HepG2 (cell line): ENCODE measurements around the gene CHST3. TPM values are rescaled to one million over a fixed set of nuclear protein-coding genes. Genes with fewer than 3 reads are reported as not detected.

Source experiments
- CBX5 ChIP-seq: sonication (generic); formaldehyde crosslinking; IDR thresholded peaks from 2 replicates; pipeline ENCODE4 v1.4.0; 2020; ENCODE audit warnings: missing genetic modification reagents, borderline replicate concordance
- CCAR2 ChIP-seq: fragments of 200-400 bp; formaldehyde crosslinking; optimal IDR thresholded peaks from 2 replicates; pipeline ENCODE3; 2018; ENCODE audit warnings: low read depth, mild to moderate bottlenecking, low read length, moderate library complexity
- EP300 ChIP-seq, 3 experiments: sonication (generic) in 1 of 3; formaldehyde crosslinking in 1 of 3; IDR thresholded peaks; 2 replicates each; pipeline versions ENCODE4 v1.5.1 to v1.6.1; 2011 to 2020; ENCODE audit warnings: low read depth in 2 of 3, low read length in 2 of 3, borderline replicate concordance in 1 of 3, improper control_type of control experiment in 1 of 3, mild to moderate bottlenecking in 1 of 3, missing genetic modification reagents in 1 of 3, moderate library complexity in 1 of 3
- IRF2 ChIP-seq: IDR thresholded peaks from 2 replicates; pipeline ENCODE4 v1.6.1; 2018; ENCODE audit warnings: missing genetic modification reagents, missing compliant biosample characterization
- KDM4B ChIP-seq: sonication (generic); formaldehyde crosslinking; IDR thresholded peaks from 2 replicates; pipeline ENCODE4 v1.4.0; 2020; ENCODE audit warnings: missing genetic modification reagents
- MAFK ChIP-seq, 2 experiments: IDR thresholded peaks in 1 of 2; conservative IDR thresholded peaks in 1 of 2; 2 replicates each; pipeline ENCODE4 v1.6.1; 2011; ENCODE audit warnings: improper control_type of control experiment in 2 of 2, low read length in 2 of 2
- MEIS2 ChIP-seq: sonication (generic); formaldehyde crosslinking; IDR thresholded peaks from 2 replicates; pipeline ENCODE4 v1.9.0; 2021; ENCODE audit warnings: mild to moderate bottlenecking, missing genetic modification reagents
- NCOA5 ChIP-seq: sonication (generic); formaldehyde crosslinking; IDR thresholded peaks from 2 replicates; pipeline ENCODE4 v1.4.0; 2020; ENCODE audit warnings: missing genetic modification reagents
- NFIC ChIP-seq: IDR thresholded peaks from 2 replicates; pipeline ENCODE4 v1.6.1; 2012; ENCODE audit warnings: mild to moderate bottlenecking, low read length, inconsistent platforms
- NR2F6 ChIP-seq, 2 experiments: IDR thresholded peaks; 2 replicates each; pipeline ENCODE4 v1.6.1; 2016; ENCODE audit warnings: antibody characterized with exemption in 1 of 2, mild to moderate bottlenecking in 1 of 2
- ONECUT2 ChIP-seq: sonication (generic); formaldehyde crosslinking; IDR thresholded peaks from 2 replicates; pipeline ENCODE4 v1.4.0; 2020; ENCODE audit warnings: missing genetic modification reagents
- PPARG ChIP-seq: conservative IDR thresholded peaks from 2 replicates; pipeline ENCODE4 v1.6.1; 2016; ENCODE audit warnings: missing biosample characterization, missing genetic modification reagents
- RFX1 ChIP-seq: fragments of 450-650 bp; IDR thresholded peaks from 2 replicates; pipeline ENCODE4 v1.6.1; 2017
- RNF2 ChIP-seq: fragments of 450-650 bp; conservative IDR thresholded peaks from 2 replicates; pipeline ENCODE4 v1.6.1; 2016; ENCODE audit warnings: low read depth
- RXRB ChIP-seq: IDR thresholded peaks from 2 replicates; pipeline ENCODE4 v1.6.1; 2016; ENCODE audit warnings: borderline replicate concordance, missing genetic modification reagents, missing compliant biosample characterization
- SMYD3 ChIP-seq: sonication (generic); formaldehyde crosslinking; IDR thresholded peaks from 2 replicates; pipeline ENCODE4 v1.8.1; 2023; ENCODE audit warnings: mild to moderate bottlenecking, missing genetic modification reagents
- TBP ChIP-seq: sonication (generic); formaldehyde crosslinking; IDR thresholded peaks from 2 replicates; pipeline ENCODE4 v1.5.0; 2020; ENCODE audit warnings: missing genetic modification reagents
- ZBTB7B ChIP-seq: sonication (generic); formaldehyde crosslinking; IDR thresholded peaks from 2 replicates; pipeline ENCODE4 v1.4.0; 2020; ENCODE audit warnings: missing genetic modification reagents
- ZFYVE20 ChIP-seq: sonication (generic); formaldehyde crosslinking; IDR thresholded peaks from 2 replicates; pipeline ENCODE4 v1.8.0; 2023; ENCODE audit warnings: low read depth, mild to moderate bottlenecking, moderate library complexity, missing genetic modification reagents, borderline replicate concordance
- ZNF263 ChIP-seq: sonication (generic); formaldehyde crosslinking; IDR thresholded peaks from 2 replicates; pipeline ENCODE4 v1.4.0; 2020; ENCODE audit warnings: missing genetic modification reagents
- ZNF7 ChIP-seq: IDR thresholded peaks from 2 replicates; pipeline ENCODE4 v1.6.1; 2016; ENCODE audit warnings: missing biosample characterization, missing genetic modification reagents
- ZNF782 ChIP-seq: sonication (generic); formaldehyde crosslinking; IDR thresholded peaks from 2 replicates; pipeline ENCODE4 v1.4.0; 2020; ENCODE audit warnings: missing genetic modification reagents, mild to moderate bottlenecking, borderline replicate concordance
- ZSCAN12 ChIP-seq: sonication (generic); formaldehyde crosslinking; IDR thresholded peaks from 2 replicates; pipeline ENCODE4 v1.9.0; 2021; ENCODE audit warnings: mild to moderate bottlenecking, missing genetic modification reagents
- polyA plus RNA-seq, 8 experiments: library from polyadenylated mRNA; depleted of rRNA in 3 of 8; stranded (reverse) in 7 of 8; unstranded in 1 of 8; fragments of >200 nt; fragmentation: Illumina TruSeq in 4 of 8; extraction: Trizol in 4 of 8; gene quantifications; 2 replicates each; pipeline versions ENCODE4 v1.2.1 to v1.2.3, GENCODE V29; 2011 to 2016; ENCODE audit warnings: low read depth in 4 of 8, missing spikeins in 1 of 8, mixed read lengths in 1 of 8; ENCODE audit not compliant: insufficient read depth in 1 of 8
- total RNA-seq, 5 experiments: library from RNA; depleted of rRNA; stranded (reverse); fragments of >200 nt; fragmentation: Illumina TruSeq; extraction: Trizol; gene quantifications; 2 replicates each; pipeline ENCODE4 v1.2.3, GENCODE V29; 2016; ENCODE audit warnings: low read depth in 1 of 5
- TF ChIP-seq, protein P1 (sequence below): sonication (generic); formaldehyde crosslinking; IDR thresholded peaks from 2 replicates; pipeline ENCODE4 v1.4.0; 2020; ENCODE audit warnings: mild to moderate bottlenecking, missing genetic modification reagents
- TF ChIP-seq, protein P2 (sequence below): sonication (generic); formaldehyde crosslinking; IDR thresholded peaks from 2 replicates; pipeline ENCODE4 v1.4.0; 2020; ENCODE audit warnings: missing genetic modification reagents, borderline replicate concordance
- TF ChIP-seq, protein P3 (sequence below): sonication (generic); formaldehyde crosslinking; IDR thresholded peaks from 2 replicates; pipeline ENCODE4 v1.4.0; 2020; ENCODE audit warnings: missing genetic modification reagents

The CHST3 gene
- total and polyA plus RNA-seq, 2 of the 13 experiments (the other 11 are each of a cell fraction or from before 2014, with no cell fraction given) = 7.2 to 18.7 TPM

DNA sequence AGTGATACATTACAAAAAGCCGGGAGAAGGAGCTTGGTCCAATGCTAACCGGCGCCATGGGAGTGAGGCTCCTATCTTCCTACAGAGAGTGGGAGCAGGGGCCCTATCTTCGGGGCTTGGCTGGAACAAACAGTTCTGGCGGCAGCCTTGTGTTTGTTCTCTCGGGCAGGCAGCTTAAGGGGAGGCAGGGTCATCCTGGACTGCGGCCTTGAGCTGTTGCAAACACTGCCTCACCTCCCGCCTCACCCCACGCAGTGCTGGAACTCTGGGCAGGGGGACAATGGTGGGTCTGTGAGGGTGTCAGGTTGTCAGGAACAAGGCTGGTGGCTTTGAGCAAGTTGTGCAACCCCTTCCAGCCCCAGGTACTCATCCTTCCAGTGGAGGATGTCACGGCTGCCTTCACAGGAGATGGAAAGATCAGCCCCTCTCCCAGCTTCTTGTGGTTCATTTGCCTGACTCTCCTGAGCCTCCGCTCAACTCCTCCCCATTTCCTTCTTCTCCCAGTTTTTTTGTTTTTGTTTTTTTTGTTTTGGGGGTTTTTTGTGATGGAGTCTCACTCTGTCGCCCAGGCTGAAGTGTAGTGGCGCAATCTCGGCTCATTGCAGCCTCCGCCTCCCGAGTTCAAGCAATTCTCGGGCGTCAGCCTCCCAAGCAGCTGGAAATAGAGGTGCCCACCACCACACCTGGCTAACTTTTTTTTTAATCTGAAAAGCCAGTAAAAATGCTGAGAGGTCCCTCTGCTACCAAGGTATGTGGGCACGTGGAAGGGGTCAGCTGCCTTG, 66.8 kb downstream of the CHST3 start (continued):
- TF ChIP-seq ZSCAN12 (CRISPR knock-in tag) = no peak
- TF ChIP-seq TBP (CRISPR knock-in tag) = no peak
- TF ChIP-seq MEIS2 = peak; percentile 76; the same call in 1 of the 2 replicates
- TF ChIP-seq, protein P1, sequence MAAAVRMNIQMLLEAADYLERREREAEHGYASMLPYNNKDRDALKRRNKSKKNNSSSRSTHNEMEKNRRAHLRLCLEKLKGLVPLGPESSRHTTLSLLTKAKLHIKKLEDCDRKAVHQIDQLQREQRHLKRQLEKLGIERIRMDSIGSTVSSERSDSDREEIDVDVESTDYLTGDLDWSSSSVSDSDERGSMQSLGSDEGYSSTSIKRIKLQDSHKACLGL (CRISPR knock-in tag) = peak; percentile 50; the same call in 1 of the 2 replicates
- peak; percentile 72; the same call in 1 of the 2 replicates for TF ChIP-seq PPARG (CRISPR knock-in tag)
- TF ChIP-seq ZBTB7B (CRISPR knock-in tag) = peak; percentile 99
- TF ChIP-seq NCOA5 (CRISPR knock-in tag) = no peak
- no peak for TF ChIP-seq RNF2
- no peak for TF ChIP-seq RFX1
- TF ChIP-seq ZNF782 = peak; percentile 72; the same call in 1 of the 2 replicates
- peak; percentile 87 for TF ChIP-seq NR2F6 (IDR thresholded peaks at IDR 0.05)
- peak; percentile 95 for TF ChIP-seq NR2F6 (CRISPR knock-in tag; IDR thresholded peaks at IDR 0.05)
- no peak for TF ChIP-seq ONECUT2 (CRISPR knock-in tag)
- TF ChIP-seq ZNF263 (CRISPR knock-in tag) = peak; percentile 71
- no peak for TF ChIP-seq CCAR2
- TF ChIP-seq, protein P2, sequence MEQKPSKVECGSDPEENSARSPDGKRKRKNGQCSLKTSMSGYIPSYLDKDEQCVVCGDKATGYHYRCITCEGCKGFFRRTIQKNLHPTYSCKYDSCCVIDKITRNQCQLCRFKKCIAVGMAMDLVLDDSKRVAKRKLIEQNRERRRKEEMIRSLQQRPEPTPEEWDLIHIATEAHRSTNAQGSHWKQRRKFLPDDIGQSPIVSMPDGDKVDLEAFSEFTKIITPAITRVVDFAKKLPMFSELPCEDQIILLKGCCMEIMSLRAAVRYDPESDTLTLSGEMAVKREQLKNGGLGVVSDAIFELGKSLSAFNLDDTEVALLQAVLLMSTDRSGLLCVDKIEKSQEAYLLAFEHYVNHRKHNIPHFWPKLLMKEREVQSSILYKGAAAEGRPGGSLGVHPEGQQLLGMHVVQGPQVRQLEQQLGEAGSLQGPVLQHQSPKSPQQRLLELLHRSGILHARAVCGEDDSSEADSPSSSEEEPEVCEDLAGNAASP (CRISPR knock-in tag) = peak; percentile 98
- peak; percentile 97 to 99 for TF ChIP-seq EP300 (IDR thresholded peaks at IDR 0.05; ENCODE audit: low read depth in 2 of 2, low read length in 2 of 2)
- TF ChIP-seq EP300 (CRISPR knock-in tag; IDR thresholded peaks at IDR 0.05; ENCODE audit: borderline replicate concordance) = peak; percentile 97
- TF ChIP-seq RXRB = peak; percentile 96
- TF ChIP-seq, protein P3, sequence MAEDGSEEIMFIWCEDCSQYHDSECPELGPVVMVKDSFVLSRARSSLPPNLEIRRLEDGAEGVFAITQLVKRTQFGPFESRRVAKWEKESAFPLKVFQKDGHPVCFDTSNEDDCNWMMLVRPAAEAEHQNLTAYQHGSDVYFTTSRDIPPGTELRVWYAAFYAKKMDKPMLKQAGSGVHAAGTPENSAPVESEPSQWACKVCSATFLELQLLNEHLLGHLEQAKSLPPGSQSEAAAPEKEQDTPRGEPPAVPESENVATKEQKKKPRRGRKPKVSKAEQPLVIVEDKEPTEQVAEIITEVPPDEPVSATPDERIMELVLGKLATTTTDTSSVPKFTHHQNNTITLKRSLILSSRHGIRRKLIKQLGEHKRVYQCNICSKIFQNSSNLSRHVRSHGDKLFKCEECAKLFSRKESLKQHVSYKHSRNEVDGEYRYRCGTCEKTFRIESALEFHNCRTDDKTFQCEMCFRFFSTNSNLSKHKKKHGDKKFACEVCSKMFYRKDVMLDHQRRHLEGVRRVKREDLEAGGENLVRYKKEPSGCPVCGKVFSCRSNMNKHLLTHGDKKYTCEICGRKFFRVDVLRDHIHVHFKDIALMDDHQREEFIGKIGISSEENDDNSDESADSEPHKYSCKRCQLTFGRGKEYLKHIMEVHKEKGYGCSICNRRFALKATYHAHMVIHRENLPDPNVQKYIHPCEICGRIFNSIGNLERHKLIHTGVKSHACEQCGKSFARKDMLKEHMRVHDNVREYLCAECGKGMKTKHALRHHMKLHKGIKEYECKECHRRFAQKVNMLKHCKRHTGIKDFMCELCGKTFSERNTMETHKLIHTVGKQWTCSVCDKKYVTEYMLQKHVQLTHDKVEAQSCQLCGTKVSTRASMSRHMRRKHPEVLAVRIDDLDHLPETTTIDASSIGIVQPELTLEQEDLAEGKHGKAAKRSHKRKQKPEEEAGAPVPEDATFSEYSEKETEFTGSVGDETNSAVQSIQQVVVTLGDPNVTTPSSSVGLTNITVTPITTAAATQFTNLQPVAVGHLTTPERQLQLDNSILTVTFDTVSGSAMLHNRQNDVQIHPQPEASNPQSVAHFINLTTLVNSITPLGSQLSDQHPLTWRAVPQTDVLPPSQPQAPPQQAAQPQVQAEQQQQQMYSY = no peak
- no peak; the same call in 1 of the 2 replicates for TF ChIP-seq NFIC
- TF ChIP-seq ZFYVE20 (CRISPR knock-in tag) = no peak
- TF ChIP-seq SMYD3 (CRISPR knock-in tag) = peak; percentile 83
- TF ChIP-seq MAFK (conservative IDR thresholded peaks at IDR 0.05 in 1 of 2, IDR thresholded peaks at IDR 0.05 in 1 of 2; ENCODE audit: low read length in 2 of 2) = no peak
- TF ChIP-seq ZNF7 = peak; percentile 50; the same call in 1 of the 2 replicates
- peak; percentile 83 for TF ChIP-seq IRF2 (CRISPR knock-in tag)
- TF ChIP-seq CBX5 (CRISPR knock-in tag) = peak; percentile 87; the same call in 1 of the 2 replicates
- TF ChIP-seq KDM4B (CRISPR knock-in tag) = peak; percentile 68; the same call in 1 of the 2 replicates
